Naive B cell (primary cell): ENCODE measurements around the gene PFKFB4. TPM values are rescaled to one million over a fixed set of nuclear protein-coding genes. Genes with fewer than 3 reads are reported as not detected.
A peak's percentile ranks its signal among the peaks of the same experiment; 100 is the strongest.

Experiments
- ATAC-seq, 2 donors: fragments of 150-1000 bp; cut with Tn5 transposase; 2 replicates each; pipeline ENCODE4 v1.10.0; 2021; ENCODE audit warnings: low read depth in 2 of 2, mild to moderate bottlenecking in 2 of 2, moderate library complexity in 2 of 2
- DNase-seq: peaks from one replicate; pipeline ENCODE4 v3.0.0; 2022
- H3K27ac Mint-ChIP-seq, 6 donors: one replicate each; pipeline ENCODE4 v1.8.0; 2020 to 2022; ENCODE audit warnings: mild to moderate bottlenecking in 6 of 6, mixed read lengths in 6 of 6, moderate library complexity in 5 of 6, inconsistent platforms in 2 of 6
- H3K27me3 Mint-ChIP-seq, 3 donors: one replicate each; pipeline ENCODE4 v1.8.0; 2021 to 2022; ENCODE audit warnings: mixed read lengths in 3 of 3, mild to moderate bottlenecking in 1 of 3
- H3K36me3 Mint-ChIP-seq, 2 donors: one replicate each; pipeline ENCODE4 v1.8.0; 2020 to 2022; ENCODE audit warnings: mixed read lengths in 2 of 2, inconsistent platforms in 1 of 2, mild to moderate bottlenecking in 1 of 2
- H3K4me1 Mint-ChIP-seq, 3 donors: one replicate each; pipeline ENCODE4 v1.8.0; 2020 to 2022; ENCODE audit warnings: mixed read lengths in 3 of 3, inconsistent platforms in 1 of 3, mild to moderate bottlenecking in 1 of 3, moderate library complexity in 1 of 3
- H3K4me3 Mint-ChIP-seq, 8 donors: one replicate each; pipeline ENCODE4 v1.8.0; 2020 to 2022; ENCODE audit warnings: mild to moderate bottlenecking in 8 of 8, mixed read lengths in 8 of 8, moderate library complexity in 8 of 8, inconsistent platforms in 2 of 8
- H3K9me3 Mint-ChIP-seq, 7 donors: one replicate each; pipeline ENCODE4 v1.8.0; 2020 to 2022; ENCODE audit warnings: mixed read lengths in 7 of 7, mild to moderate bottlenecking in 5 of 7, inconsistent platforms in 2 of 7, moderate library complexity in 1 of 7
- polyA plus RNA-seq, 6 donors: library from polyadenylated mRNA; unstranded; fragments of 300-500 nt; fragmentation: Illumina TruSeq; gene quantifications; one replicate each; pipeline ENCODE4 v1.2.3, GENCODE V29; 2021; ENCODE audit warnings: low read depth in 6 of 6

The PFKFB4 gene
- 1 to 10 TPM in 1 of 6 donors, under 1 TPM in 4, not detected in 1; 0.60 to 1.7 (median 0.73) TPM for polyA plus RNA-seq

- H3K36me3 Mint-ChIP-seq = no peaks in the 10 kb centered on the region
- peak within 1 kb of the TSS; percentile 81 to 97 (median 89) for H3K4me3 Mint-ChIP-seq
- H3K4me1 Mint-ChIP-seq = peaks cover 34 to 50% (median 34%) of the 10 kb centered on the region in 3 donors
- DNase-seq = peak; percentile 99
- no peaks in the 10 kb centered on the region for H3K9me3 Mint-ChIP-seq
- peak; percentile 83 to 88 for ATAC-seq
- peak within 1 kb of the TSS; percentile 74 to 97 (median 94) for H3K27ac Mint-ChIP-seq
- H3K27me3 Mint-ChIP-seq = no peaks in the 10 kb centered on the region
Measured at GRCh38 chr3:48556796-48557626, at the start of gene PFKFB4. Gene PFKFB4, minus strand, starts transcription at chr3:48556803. Its CDS starts 26 bp downstream, at chr3:48556777.

GRCh38 chr3:48601622-48601994 is 45.0 kb upstream of the PFKFB4 start:
- DNase-seq = no peak
- H3K4me3 Mint-ChIP-seq = no peak overlapping the region
- no peaks in the 10 kb centered on the region for H3K9me3 Mint-ChIP-seq
- no peak overlapping the region for H3K27ac Mint-ChIP-seq
- H3K27me3 Mint-ChIP-seq = peaks cover 0 to under 1% (median 0%) of the 10 kb centered on the region in 3 donors
- no peak for ATAC-seq
- peaks cover 0 to 9% (median 3%) of the 10 kb centered on the region in 3 donors for H3K4me1 Mint-ChIP-seq
- H3K36me3 Mint-ChIP-seq = peaks cover 11 to 18% of the 10 kb centered on the region in 2 donors

GRCh38 chr3:48600711-48601621 is 44.4 kb upstream of the PFKFB4 start:
- Mint-ChIP-seq H3K4me1 (peaks cover 4 to 12% (median 5%) of the 10 kb centered on the region in 3 donors), H3K27ac (peak overlapping the region in 1 of 6 donors; percentile 78), H3K9me3 (no peaks in the 10 kb centered on the region), H3K36me3 (peaks cover 11 to 18% of the 10 kb centered on the region in 2 donors), H3K4me3 (no peak overlapping the region), H3K27me3 (peaks cover 0 to 7% (median 5%) of the 10 kb centered on the region in 3 donors)
- DNase-seq (no peak), ATAC-seq (no peak)

- Mint-ChIP-seq H3K36me3 (peaks cover 11 to 18% of the 10 kb centered on the region in 2 donors), H3K27me3 (peaks cover 0 to 17% (median 10%) of the 10 kb centered on the region in 3 donors), H3K4me3 (no peak overlapping the region), H3K4me1 (peaks cover 5 to 20% (median 7%) of the 10 kb centered on the region in 3 donors), H3K27ac (peak overlapping the region in 1 of 6 donors; percentile 42), H3K9me3 (no peaks in the 10 kb centered on the region)
- ATAC-seq = no peak
- no peak for DNase-seq
Measured at GRCh38 chr3:48599509-48600285, 43.1 kb upstream of the PFKFB4 start.

GRCh38 chr3:48599077-48599501 is 42.5 kb upstream of the PFKFB4 start:
- Mint-ChIP-seq H3K36me3 (peaks cover 11 to 18% of the 10 kb centered on the region in 2 donors), H3K9me3 (no peaks in the 10 kb centered on the region), H3K4me1 (peaks cover 10 to 24% (median 13%) of the 10 kb centered on the region in 3 donors), H3K27ac (no peak overlapping the region), H3K4me3 (no peak overlapping the region), H3K27me3 (peaks cover 5 to 23% (median 10%) of the 10 kb centered on the region in 3 donors)
- DNase-seq (no peak), ATAC-seq (no peak)

- ATAC-seq = no peak
- no peak for DNase-seq
- H3K4me3 Mint-ChIP-seq = no peak overlapping the region
- peaks cover 10 to 24% (median 13%) of the 10 kb centered on the region in 3 donors for H3K4me1 Mint-ChIP-seq
- no peaks in the 10 kb centered on the region for H3K9me3 Mint-ChIP-seq
- H3K36me3 Mint-ChIP-seq = peaks cover 11 to 18% of the 10 kb centered on the region in 2 donors
- peaks cover 5 to 29% (median 13%) of the 10 kb centered on the region in 3 donors for H3K27me3 Mint-ChIP-seq
- peak overlapping the region in 3 of 6 donors; percentile 33 to 81 (median 55) for H3K27ac Mint-ChIP-seq
Measured at GRCh38 chr3:48598323-48599076, 41.9 kb upstream of the PFKFB4 start.

- Mint-ChIP-seq H3K4me3 (no peak overlapping the region), H3K27me3 (peaks cover 11 to 38% (median 24%) of the 10 kb centered on the region in 3 donors), H3K4me1 (peaks cover 10 to 19% (median 13%) of the 10 kb centered on the region in 3 donors), H3K36me3 (peaks cover 7 to 8% of the 10 kb centered on the region in 2 donors), H3K27ac (peak overlapping the region in 5 of 6 donors; percentile 31 to 92 (median 79)), H3K9me3 (no peaks in the 10 kb centered on the region)
- ATAC-seq = no peak
- no peak for DNase-seq
Measured at GRCh38 chr3:48597408-48597800, 40.8 kb upstream of the PFKFB4 start.

GRCh38 chr3:48596676-48597407 is 40.2 kb upstream of the PFKFB4 start:
- DNase-seq (no peak), ATAC-seq (no peak)
- Mint-ChIP-seq H3K4me3 (no peak overlapping the region), H3K27me3 (peaks cover 11 to 43% (median 25%) of the 10 kb centered on the region in 3 donors), H3K4me1 (peaks cover 10 to 19% (median 13%) of the 10 kb centered on the region in 3 donors), H3K9me3 (no peaks in the 10 kb centered on the region), H3K27ac (peak overlapping the region in 5 of 6 donors; percentile 19 to 92 (median 81)), H3K36me3 (peaks cover 6 to 7% of the 10 kb centered on the region in 2 donors)

GRCh38 chr3:48596157-48596556 is 39.6 kb upstream of the PFKFB4 start:
- Mint-ChIP-seq H3K4me1 (peaks cover 10 to 19% (median 13%) of the 10 kb centered on the region in 3 donors), H3K27me3 (peaks cover 11 to 45% (median 29%) of the 10 kb centered on the region in 3 donors), H3K4me3 (peak overlapping the region in 1 of 8 donors; percentile 22), H3K36me3 (peaks cover 6 to 7% of the 10 kb centered on the region in 2 donors), H3K27ac (peak overlapping the region in 4 of 6 donors; percentile 81 to 93 (median 89)), H3K9me3 (no peaks in the 10 kb centered on the region)
- DNase-seq (no peak), ATAC-seq (no peak)

- DNase-seq (peak; percentile 6), ATAC-seq (peak; percentile 15 to 17)
- Mint-ChIP-seq H3K4me1 (peaks cover 10 to 19% (median 13%) of the 10 kb centered on the region in 3 donors), H3K9me3 (no peaks in the 10 kb centered on the region), H3K36me3 (peaks cover 2 to 7% of the 10 kb centered on the region in 2 donors), H3K27ac (peak overlapping the region in 4 of 6 donors; percentile 81 to 93 (median 89)), H3K27me3 (peaks cover 11 to 51% (median 35%) of the 10 kb centered on the region in 3 donors), H3K4me3 (peak overlapping the region in 4 of 8 donors; percentile 6 to 57 (median 26))
Measured at GRCh38 chr3:48595526-48596121, 39.0 kb upstream of the PFKFB4 start.

- Mint-ChIP-seq H3K27me3 (peaks cover 11 to 56% (median 40%) of the 10 kb centered on the region in 3 donors), H3K36me3 (peaks cover 0 to 7% of the 10 kb centered on the region in 2 donors), H3K27ac (peak within 1 kb of the TSS in 4 of 6 donors; percentile 81 to 93 (median 89)), H3K4me3 (peak within 1 kb of the TSS in 6 of 8 donors; percentile 20 to 74 (median 62)), H3K9me3 (no peaks in the 10 kb centered on the region), H3K4me1 (peaks cover 10 to 19% (median 13%) of the 10 kb centered on the region in 3 donors)
- peak; percentile 75 to 76 for ATAC-seq
- DNase-seq = peak; percentile 13
Measured at GRCh38 chr3:48595075-48595525, 38.5 kb upstream of the PFKFB4 start, which contains the start of gene COL7A1. Gene COL7A1, minus strand, starts transcription at chr3:48595329. Its CDS starts 170 bp downstream, at chr3:48595159.
